ENCODE measurements around the gene SHH.

Gene SHH

GRCh38 chr7:155790666-155791065 lies 21.6 kb downstream of the SHH start:
- DNase-seq, result no peak

- no peak for DNase-seq
These were observed 23.1 kb downstream of the SHH start for GRCh38 chr7:155789001-155789725.

DNA sequence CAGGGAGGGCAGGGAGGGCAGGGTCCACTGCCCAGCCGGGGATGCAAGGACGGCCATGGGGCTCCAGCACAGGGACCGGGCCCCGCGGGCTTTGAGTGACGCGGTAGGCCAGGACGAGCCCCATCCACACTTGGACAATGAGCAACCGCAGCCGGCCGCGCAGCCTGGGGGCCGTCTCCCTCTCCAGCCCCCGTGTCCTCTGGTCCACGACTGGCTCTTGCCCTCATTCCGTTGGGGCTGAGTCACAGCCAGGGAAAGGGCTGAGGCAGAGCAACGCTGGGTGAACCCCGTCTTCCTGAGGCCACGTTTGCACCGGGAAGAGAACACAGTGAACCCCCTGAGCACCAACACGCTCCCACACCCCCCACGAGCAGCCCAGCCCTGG lies 23.7 kb downstream of the SHH start:
- DNase-seq, result no peak

DNA sequence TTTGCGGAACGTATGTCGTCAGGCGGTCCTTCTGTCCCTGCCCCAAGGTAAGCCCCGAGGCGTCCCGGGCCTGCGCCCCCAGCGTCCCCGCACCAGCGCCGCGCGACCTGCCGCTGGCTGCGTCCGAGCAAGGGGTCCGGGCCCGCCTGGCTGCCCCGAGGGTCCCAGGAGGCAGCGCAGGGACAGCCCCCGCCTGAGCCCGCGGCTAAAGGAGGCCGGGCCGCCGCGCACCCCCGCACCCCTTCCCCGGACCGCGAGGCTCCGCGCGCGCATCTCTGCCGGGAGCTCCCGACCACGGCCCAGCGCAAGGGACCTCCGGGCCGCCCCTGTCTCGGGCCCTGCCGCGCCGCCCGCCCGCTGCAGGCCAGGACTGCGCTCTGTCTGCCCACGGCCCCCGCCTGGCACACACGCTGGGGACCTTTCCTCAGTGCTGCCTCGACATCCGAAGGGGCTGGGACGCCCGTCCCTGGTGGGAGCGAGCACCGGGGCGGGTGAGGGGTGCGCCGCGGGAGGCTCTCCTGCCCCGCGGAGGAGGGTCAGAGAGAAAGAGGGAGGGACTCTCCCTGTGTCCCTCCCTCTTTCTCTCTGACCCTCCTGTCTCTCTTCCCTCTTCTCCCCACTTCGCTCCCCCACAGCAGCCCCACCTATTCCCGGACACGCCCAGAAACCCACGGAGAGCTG lies 25.0 kb downstream of the SHH start:
- DNase-seq, result no peak

GRCh38 chr7:155786491-155786890 lies 25.8 kb downstream of the SHH start:
- no peak for DNase-seq

DNA sequence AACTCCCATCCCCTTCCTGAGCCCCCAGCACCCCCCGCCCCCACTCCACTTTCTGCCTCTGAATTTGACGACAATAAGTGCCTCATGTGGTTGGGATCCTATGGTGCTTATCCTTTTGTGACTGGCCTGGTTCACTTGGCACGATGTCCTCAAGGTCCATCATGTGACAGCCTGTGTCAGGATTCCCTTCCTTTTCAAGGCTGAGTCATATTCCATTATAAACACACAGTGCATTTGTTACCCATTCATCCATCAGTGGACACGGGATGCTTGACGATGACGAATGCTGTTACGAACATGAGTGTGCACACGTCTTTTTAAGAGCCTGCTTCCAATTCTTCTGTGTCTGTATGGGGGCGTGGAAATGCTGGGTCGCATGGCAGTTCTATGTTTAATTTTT lies 26.7 kb downstream of the SHH start:
- no peak for DNase-seq

GRCh38 chr7:155782466-155782865 lies 29.8 kb downstream of the SHH start:
- no peak for DNase-seq

DNA sequence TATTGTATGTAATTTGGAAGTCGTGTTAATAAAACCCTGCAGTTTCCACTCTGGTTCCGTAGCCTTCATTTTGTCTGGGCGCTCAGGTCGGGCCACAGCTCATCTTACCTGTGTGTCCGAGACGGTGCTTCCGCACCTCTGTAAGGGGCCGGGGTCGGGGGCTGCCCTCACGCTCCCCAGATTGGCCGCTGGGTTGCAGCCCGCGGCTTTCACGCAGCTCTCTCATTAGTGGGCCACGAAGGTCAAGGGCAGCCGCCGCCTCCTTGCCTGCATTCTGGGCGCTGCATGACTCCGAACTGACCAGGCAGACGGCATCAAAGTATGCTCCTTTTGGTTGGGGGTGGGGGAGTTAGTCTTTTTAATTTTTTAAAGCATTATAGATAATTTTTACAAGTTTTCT lies 30.8 kb downstream of the SHH start:
- no peak for DNase-seq

- no peak for DNase-seq
These were observed 31.4 kb downstream of the SHH start for GRCh38 chr7:155780884-155781283.

DNA sequence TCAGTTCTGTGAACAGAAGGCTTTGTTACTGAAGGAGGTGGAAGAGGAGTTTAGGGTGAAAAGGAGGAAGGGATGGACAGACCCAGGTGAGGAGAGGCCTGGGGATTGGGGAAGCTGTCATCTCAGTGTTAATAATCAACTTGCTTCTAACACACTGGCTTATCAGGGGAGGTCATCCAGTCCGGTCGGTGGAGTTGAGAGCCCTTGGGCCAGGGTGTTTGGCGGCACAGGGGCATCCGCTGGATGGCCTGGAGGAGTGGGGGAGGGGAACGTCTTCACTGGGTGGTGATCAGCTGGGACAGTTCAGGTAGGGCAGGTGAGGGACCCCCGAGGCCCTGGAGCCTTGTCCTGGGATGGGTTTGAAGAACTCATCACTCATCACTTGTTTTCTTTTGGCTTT lies 33.9 kb downstream of the SHH start:
- no peak for DNase-seq

GRCh38 chr7:155776606-155777005 lies 35.7 kb downstream of the SHH start:
- DNase-seq, result no peak

GRCh38 chr7:155775691-155776090 lies 36.6 kb downstream of the SHH start:
- DNase-seq, result no peak

DNA sequence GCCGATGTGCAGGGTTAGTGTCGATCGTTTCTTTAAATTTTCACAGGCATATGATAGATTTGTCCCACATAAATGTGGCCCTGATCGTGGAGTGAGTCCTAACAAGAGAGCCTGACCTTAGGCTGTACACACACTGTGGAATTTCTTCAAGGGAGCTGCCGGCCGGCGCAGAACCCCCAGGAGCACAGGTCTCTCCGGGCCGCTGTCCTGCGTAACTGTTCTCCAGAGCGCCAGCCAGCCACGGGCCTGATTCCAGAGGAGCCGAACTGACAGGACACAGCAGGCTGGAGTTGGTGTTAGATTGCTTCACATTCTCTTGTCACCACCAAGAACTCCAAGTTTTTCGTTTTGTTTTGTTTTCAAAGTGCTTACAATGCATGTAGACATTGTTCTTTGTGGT lies 37.3 kb downstream of the SHH start:
- DNase-seq, result no peak

- no peak for DNase-seq
These were observed 38.7 kb downstream of the SHH start for GRCh38 chr7:155773531-155773930.

- no peak for DNase-seq
These were observed 42.0 kb downstream of the SHH start for GRCh38 chr7:155770241-155770640.

GRCh38 chr7:155769701-155770100 lies 42.6 kb downstream of the SHH start:
- DNase-seq, result no peak

- DNase-seq, result no peak
These were observed 45.0 kb downstream of the SHH start for GRCh38 chr7:155766966-155767916.

GRCh38 chr7:155766386-155766785 lies 45.9 kb downstream of the SHH start:
- no peak for DNase-seq

DNA sequence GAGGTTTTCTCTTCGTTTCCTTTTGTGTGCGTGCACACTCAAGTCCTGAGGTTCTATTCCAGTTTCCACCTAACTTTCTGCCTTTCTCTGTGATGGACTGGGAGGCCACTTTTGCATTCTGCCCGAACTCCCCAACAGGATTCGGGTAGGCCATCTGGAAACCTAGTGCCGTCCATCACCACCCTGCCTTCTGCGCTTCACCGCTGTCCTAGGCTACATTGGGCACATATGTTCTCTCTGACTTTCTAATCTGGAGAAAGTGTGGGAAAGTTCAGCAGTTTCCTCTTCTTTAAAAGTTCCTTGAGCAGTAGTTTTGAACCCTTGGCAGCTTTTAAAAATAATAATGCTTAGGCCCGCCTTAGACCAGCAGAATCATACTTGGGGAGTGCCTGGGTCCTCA lies 46.8 kb downstream of the SHH start:
- no peak for DNase-seq

GRCh38 chr7:155764438-155764793 lies 47.8 kb downstream of the SHH start:
- DNase-seq, result no peak

DNA sequence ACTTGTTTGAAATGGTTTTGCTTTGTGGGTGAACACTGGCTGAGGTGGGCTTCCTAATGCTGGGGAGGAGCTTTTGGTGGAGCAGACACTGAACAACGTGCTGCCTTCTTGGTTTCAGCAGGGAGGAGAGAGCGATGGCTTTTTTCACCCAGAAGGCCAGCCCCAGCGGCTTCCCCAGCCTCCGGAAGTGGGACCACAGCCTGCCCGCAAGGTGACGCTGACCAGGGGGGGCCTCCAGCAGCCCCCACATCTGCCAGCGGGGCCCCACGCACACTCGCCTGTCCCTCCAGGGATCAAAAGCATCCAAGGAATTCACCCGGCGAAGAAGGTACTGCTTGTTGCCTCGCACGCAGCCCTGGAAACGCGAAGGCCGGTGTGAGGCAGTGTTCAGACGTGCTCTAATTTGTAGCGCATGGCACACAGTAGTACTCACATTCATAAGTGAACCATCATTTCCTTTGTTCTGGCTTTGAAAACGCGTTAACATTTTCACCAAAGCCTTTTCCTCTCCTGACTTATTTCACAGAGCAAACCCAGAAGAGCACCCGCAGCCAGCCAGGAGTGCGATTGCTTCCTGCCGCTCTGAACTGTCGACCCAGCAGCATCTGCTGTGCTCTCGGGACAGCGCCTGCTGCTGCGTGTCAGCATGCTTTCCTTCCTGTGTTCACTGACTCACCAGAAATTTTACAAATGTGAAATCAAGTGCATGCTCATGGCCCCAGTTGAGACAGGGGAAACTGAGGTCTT lies 48.4 kb downstream of the SHH start:
- no peak for DNase-seq

GRCh38 chr7:155763122-155763521 lies 49.1 kb downstream of the SHH start:
- no peak for DNase-seq

- no peak for DNase-seq
These were observed 49.6 kb downstream of the SHH start for GRCh38 chr7:155762655-155763054.
